ENCODE measurements around the gene ABCA13.

ABCA13 gene

GRCh38 chr7:48295296-48295971, 124.2 kb downstream of the ABCA13 start:
- POLR2A ChIA-PET, result no interaction called here
- DNase-seq (ENCODE audit: extremely low spot score), result no peak
- no peak for TF ChIP-seq NFRKB (IDR thresholded peaks at IDR 0.05)
- no peak for TF ChIP-seq L3MBTL2 (conservative IDR thresholded peaks at IDR 0.05)
- no peak for TF ChIP-seq LEF1 (IDR thresholded peaks at IDR 0.05; ENCODE audit: borderline replicate concordance)
- TF ChIP-seq FOXK2 (IDR thresholded peaks at IDR 0.05), result no peak
- no peak for TF ChIP-seq TARDBP (IDR thresholded peaks at IDR 0.05)
- no peak for TF ChIP-seq SP1 (IDR thresholded peaks at IDR 0.05)
- no peak for TF ChIP-seq BHLHE40 (IDR thresholded peaks at IDR 0.05; ENCODE audit: borderline replicate concordance)
- no peak for TF ChIP-seq ELF4 (IDR thresholded peaks at IDR 0.05)
- TF ChIP-seq HDGF (IDR thresholded peaks at IDR 0.05; ENCODE audit: borderline replicate concordance), result no peak
- no peak for TF ChIP-seq PKNOX1 (IDR thresholded peaks at IDR 0.05)
- CTCF ChIA-PET, result no interaction called here

GRCh38 chr7:48296966-48297365, 125.7 kb downstream of the ABCA13 start:
- DNase-seq (ENCODE audit: extremely low spot score), result no peak
- ChIA-PET CTCF (interaction anchor here (0.6 kb wide), 1 partner anchor 1549 kb away, joined by 3 read pairs; no protein-coding TSS in a partner anchor), POLR2A (no interaction called here)
- TF ChIP-seq HDGF (IDR thresholded peaks at IDR 0.05; ENCODE audit: borderline replicate concordance) (no peak), SUZ12 (IDR thresholded peaks at IDR 0.05) (no peak), NFRKB (IDR thresholded peaks at IDR 0.05) (no peak), BHLHE40 (IDR thresholded peaks at IDR 0.05; ENCODE audit: borderline replicate concordance) (no peak), FOXM1 (IDR thresholded peaks at IDR 0.05; ENCODE audit: borderline replicate concordance) (no peak), ARNT (IDR thresholded peaks at IDR 0.05) (no peak)

DNA sequence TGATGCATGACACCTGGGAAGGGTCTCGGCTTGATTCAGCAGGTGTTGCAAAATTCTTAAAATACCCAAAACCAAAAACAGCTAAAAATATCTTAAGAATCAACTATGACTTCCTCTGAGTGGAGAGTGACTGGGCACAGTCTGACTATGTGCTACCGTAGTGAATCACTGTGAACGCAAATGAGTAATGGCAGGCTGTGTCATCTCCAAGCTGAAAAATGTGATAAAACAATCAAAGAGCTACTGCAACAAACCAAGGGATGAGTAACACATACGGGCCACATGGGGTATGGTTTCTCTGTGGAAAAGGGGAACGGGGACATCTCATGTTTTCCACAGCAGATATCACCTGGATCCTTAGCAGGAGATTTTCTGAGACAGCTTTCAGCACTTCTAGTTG, 127.5 kb downstream of the ABCA13 start:
- POLR2A ChIA-PET, result no interaction called here
- TF ChIP-seq BHLHE40 (IDR thresholded peaks at IDR 0.05; ENCODE audit: borderline replicate concordance) (no peak), FOXK2 (IDR thresholded peaks at IDR 0.05) (no peak), SUZ12 (IDR thresholded peaks at IDR 0.05) (no peak), ELF4 (IDR thresholded peaks at IDR 0.05) (no peak), ZNF384 (IDR thresholded peaks at IDR 0.05) (no peak), TARDBP (IDR thresholded peaks at IDR 0.05) (no peak), NFRKB (IDR thresholded peaks at IDR 0.05) (no peak)
- CTCF ChIA-PET, result interaction anchor here (0.6 kb wide), 2 partner anchors 8 to 80 kb away, joined by 4 to 5 read pairs; no protein-coding TSS in a partner anchor
- no peak for DNase-seq (ENCODE audit: extremely low spot score)

- CTCF ChIA-PET, result interaction anchor here (0.6 kb wide), 2 partner anchors 9 to 81 kb away, joined by 4 to 5 read pairs; no protein-coding TSS in a partner anchor
- POLR2A ChIA-PET, result no interaction called here
- DNase-seq (ENCODE audit: extremely low spot score), result peak; percentile 44
- no peak for TF ChIP-seq ELF4 (IDR thresholded peaks at IDR 0.05)
Observed at GRCh38 chr7:48299580-48300169, 128.4 kb downstream of the ABCA13 start.

GRCh38 chr7:48300301-48300700, 129.0 kb downstream of the ABCA13 start:
- CTCF ChIA-PET, result no interaction called here
- POLR2A ChIA-PET, result no interaction called here
- TF ChIP-seq ELF4 (IDR thresholded peaks at IDR 0.05) (no peak), ZNF384 (IDR thresholded peaks at IDR 0.05) (no peak), BHLHE40 (IDR thresholded peaks at IDR 0.05; ENCODE audit: borderline replicate concordance) (no peak), L3MBTL2 (conservative IDR thresholded peaks at IDR 0.05) (no peak), TARDBP (IDR thresholded peaks at IDR 0.05) (no peak), LEF1 (IDR thresholded peaks at IDR 0.05; ENCODE audit: borderline replicate concordance) (no peak), FOXM1 (IDR thresholded peaks at IDR 0.05; ENCODE audit: borderline replicate concordance) (no peak), ARNT (IDR thresholded peaks at IDR 0.05) (no peak), CTBP1 (IDR thresholded peaks at IDR 0.05; ENCODE audit: borderline replicate concordance) (no peak)

DNA sequence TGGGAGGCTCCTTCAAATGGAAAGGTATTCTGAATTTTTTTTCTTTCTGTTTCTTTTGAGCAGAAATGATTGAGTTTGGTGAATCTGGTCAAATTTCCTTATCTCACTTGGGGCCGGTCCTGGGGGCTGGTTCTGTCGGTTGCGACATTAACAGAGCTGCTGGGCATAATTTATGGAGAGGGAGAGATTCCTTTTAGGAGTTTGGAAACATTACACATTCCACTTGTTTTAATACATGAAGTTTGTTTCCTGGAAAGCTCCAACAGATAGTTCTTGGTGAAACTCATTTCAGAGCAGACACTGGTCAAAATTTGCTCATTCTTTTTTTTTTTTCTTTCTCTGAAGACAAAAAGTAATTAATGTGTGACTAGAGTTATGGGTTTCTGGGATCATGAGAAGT, 129.9 kb downstream of the ABCA13 start:
- TF ChIP-seq L3MBTL2 (conservative IDR thresholded peaks at IDR 0.05) (no peak), SUZ12 (IDR thresholded peaks at IDR 0.05) (no peak), SP1 (IDR thresholded peaks at IDR 0.05) (no peak), LEF1 (IDR thresholded peaks at IDR 0.05; ENCODE audit: borderline replicate concordance) (no peak), NFRKB (IDR thresholded peaks at IDR 0.05) (no peak)
- POLR2A ChIA-PET, result no interaction called here
- DNase-seq (ENCODE audit: extremely low spot score), result no peak
- CTCF ChIA-PET, result interaction anchor here (0.7 kb wide), 2 partner anchors 10 to 309 kb away, joined by 4 to 8 read pairs; no protein-coding TSS in a partner anchor

More at GRCh38 chr7:48300301-48300700, 129.0 kb downstream of the ABCA13 start:
- DNase-seq (ENCODE audit: extremely low spot score), result no peak

DNA sequence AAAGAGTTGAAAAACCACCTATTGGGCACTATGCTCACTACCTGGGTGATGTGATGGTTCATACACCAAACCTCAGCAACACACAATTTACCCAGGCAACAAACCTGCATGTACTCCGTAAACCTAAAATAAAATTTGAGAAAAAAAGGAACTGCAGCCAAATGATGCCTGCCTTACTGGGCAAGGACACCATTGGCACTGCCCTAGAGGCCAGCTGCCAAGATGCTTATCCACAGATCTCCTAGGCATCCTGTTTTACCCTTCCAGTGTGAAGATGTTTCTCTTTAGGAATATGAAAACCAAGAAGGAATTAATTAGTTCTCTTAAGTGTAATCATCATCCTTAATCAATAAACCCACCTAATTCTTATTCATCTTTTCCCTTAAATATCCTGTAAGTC, 133.4 kb downstream of the ABCA13 start:
- POLR2A ChIA-PET, result no interaction called here
- CTCF ChIA-PET, result no interaction called here
- DNase-seq (ENCODE audit: extremely low spot score), result no peak
- TF ChIP-seq BHLHE40 (IDR thresholded peaks at IDR 0.05; ENCODE audit: borderline replicate concordance) (no peak), TARDBP (IDR thresholded peaks at IDR 0.05) (no peak), ZNF384 (IDR thresholded peaks at IDR 0.05) (no peak), HDGF (IDR thresholded peaks at IDR 0.05; ENCODE audit: borderline replicate concordance) (no peak)

DNA sequence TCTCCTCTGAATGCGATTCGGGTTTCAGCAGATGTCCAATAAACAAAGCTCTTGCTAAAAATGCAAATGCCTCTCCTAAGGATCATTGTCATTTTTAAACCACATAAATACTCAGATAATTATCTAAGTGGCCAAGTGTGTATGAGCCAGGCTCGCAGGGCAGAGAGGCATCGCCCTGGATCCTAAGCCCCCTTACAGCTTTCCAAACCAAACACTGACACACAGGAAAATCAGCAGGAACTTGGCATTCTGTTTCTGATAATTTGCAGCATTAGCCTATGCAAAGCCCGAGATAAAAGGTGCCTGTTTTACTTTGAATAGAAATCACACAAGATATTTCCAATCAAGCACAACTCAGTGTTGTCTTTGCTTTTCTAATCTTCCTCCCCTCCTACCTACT, 134.4 kb downstream of the ABCA13 start:
- TF ChIP-seq L3MBTL2 (conservative IDR thresholded peaks at IDR 0.05) (no peak), HDGF (IDR thresholded peaks at IDR 0.05; ENCODE audit: borderline replicate concordance) (no peak), BHLHE40 (IDR thresholded peaks at IDR 0.05; ENCODE audit: borderline replicate concordance) (no peak), FOXA1 (IDR thresholded peaks at IDR 0.05) (no peak), LEF1 (IDR thresholded peaks at IDR 0.05; ENCODE audit: borderline replicate concordance) (no peak), FOXM1 (IDR thresholded peaks at IDR 0.05; ENCODE audit: borderline replicate concordance) (no peak), CTBP1 (IDR thresholded peaks at IDR 0.05; ENCODE audit: borderline replicate concordance) (no peak), NFRKB (IDR thresholded peaks at IDR 0.05) (no peak), ZNF384 (IDR thresholded peaks at IDR 0.05) (no peak), SP1 (IDR thresholded peaks at IDR 0.05) (no peak), FOXK2 (IDR thresholded peaks at IDR 0.05) (no peak)
- POLR2A ChIA-PET, result no interaction called here
- DNase-seq (ENCODE audit: extremely low spot score), result no peak
- CTCF ChIA-PET, result interaction anchor here (1.2 kb wide), 1 partner anchor 14 kb away, joined by 3 read pairs; no protein-coding TSS in a partner anchor
